GM12875 (cell line): ENCODE data around the gene CX3CR1.
A peak's percentile ranks its signal among the peaks of the same experiment; 100 is the strongest.

Experiments used
- H3K4me3 ChIP-seq: one replicate; pipeline ENCODE4 v1.5.1; 2011; ENCODE audit warnings: low read depth, low read length, control low read depth
- TF ChIP-seq, protein P1 (sequence below): IDR thresholded peaks from 2 replicates; pipeline ENCODE4 v1.5.1; 2011; ENCODE audit warnings: low read depth, mild to moderate bottlenecking, control low read depth, inconsistent platforms, low read length, moderate library complexity, borderline replicate concordance; ENCODE audit not compliant: insufficient read depth

CX3CR1 gene

DNA sequence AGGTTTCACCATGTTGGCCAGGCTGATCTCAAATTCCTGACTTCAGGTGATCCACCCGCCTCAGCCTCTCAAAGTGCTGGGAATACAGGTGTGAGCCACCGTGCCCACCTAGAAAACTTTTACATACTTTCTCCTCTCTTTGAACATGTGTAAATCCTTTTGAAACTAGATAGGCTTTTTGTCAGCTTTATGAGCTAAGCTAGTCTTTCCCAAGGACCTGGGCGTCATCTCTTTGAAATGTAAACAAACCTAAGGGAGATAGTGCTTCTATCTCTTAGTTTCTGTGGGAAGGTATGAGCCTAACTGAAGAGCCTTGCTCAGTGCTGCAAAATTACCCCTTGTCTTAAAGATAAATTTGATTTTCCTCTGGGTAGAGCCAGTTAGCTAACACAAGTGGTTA lies 4.8 kb downstream of the CX3CR1 start:
- TF ChIP-seq, protein P1, sequence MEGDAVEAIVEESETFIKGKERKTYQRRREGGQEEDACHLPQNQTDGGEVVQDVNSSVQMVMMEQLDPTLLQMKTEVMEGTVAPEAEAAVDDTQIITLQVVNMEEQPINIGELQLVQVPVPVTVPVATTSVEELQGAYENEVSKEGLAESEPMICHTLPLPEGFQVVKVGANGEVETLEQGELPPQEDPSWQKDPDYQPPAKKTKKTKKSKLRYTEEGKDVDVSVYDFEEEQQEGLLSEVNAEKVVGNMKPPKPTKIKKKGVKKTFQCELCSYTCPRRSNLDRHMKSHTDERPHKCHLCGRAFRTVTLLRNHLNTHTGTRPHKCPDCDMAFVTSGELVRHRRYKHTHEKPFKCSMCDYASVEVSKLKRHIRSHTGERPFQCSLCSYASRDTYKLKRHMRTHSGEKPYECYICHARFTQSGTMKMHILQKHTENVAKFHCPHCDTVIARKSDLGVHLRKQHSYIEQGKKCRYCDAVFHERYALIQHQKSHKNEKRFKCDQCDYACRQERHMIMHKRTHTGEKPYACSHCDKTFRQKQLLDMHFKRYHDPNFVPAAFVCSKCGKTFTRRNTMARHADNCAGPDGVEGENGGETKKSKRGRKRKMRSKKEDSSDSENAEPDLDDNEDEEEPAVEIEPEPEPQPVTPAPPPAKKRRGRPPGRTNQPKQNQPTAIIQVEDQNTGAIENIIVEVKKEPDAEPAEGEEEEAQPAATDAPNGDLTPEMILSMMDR: no peak
- H3K4me3 ChIP-seq: no peak overlapping the region

DNA sequence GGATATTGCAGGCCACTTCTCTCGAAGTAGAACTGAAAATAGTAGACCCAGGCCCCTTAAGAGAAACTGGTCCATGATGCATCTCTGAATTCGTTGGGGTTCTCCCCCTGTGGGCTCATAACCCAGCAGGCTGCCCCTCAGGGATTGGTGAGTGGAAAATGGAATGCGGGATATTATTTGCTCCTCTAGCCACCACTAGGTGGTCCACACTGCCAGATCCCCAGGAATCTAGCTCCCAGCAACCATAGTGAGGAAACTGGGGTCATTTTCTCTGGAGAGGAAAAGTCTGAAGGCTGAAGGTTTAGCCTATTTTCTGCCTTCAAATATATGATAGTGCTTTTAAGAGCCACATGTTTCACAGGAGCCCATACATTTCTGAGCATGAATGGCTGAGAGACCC lies 6.7 kb downstream of the CX3CR1 start:
- H3K4me3 ChIP-seq: no peak overlapping the region
- TF ChIP-seq, protein P1: 0 out of 2 replicates have a peak, but pooled peaks have one; percentile 2

DNA sequence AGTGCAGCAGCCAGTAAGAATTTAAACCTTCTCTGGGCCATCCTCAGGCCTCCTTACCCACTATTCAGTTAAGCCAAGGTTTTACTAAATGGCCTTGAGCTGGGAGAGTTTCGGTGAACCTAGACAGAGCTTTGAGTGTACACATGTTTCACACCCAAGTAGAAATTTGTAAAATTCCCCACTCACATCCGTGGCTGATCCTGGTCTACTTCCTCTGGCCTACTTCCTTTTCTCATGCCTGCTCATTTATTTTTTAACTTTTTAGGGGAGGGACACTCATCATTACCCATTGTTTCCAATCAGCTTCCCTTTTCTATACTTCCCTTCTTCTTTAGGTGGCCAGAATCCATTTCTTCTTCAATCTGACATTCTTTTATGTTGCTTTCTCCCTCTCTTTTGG lies 7.6 kb downstream of the CX3CR1 start:
- H3K4me3 ChIP-seq: no peak overlapping the region
- TF ChIP-seq, protein P1: no peak

DNA sequence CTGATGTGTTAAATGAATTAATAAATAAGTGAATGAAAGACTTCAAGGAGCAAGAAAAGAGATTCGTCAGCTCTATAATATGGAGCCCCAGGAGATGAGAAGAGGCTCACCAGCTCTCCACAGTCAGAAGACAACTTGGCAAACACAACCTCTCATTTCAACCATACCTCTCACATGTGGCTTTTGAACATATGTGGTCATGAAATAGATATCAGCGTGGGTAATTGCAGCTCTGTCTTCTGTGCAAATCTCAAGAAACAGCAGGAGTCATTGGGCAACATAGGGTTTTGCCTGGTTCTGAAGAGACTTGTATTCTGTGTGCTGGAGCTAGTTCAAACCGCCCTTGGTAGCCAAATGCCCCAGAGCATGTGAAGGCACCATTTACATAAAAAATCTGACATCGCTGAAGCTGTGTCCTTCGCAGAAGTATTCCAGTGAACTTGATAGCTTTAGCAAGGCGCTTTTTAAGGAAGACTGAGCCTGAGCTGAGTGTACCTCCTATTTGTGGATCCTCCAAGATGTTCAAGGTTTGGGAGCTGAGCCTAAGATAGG lies 8.4 kb downstream of the CX3CR1 start:
- H3K4me3 ChIP-seq: no peak overlapping the region
- TF ChIP-seq, protein P1: no peak

DNA sequence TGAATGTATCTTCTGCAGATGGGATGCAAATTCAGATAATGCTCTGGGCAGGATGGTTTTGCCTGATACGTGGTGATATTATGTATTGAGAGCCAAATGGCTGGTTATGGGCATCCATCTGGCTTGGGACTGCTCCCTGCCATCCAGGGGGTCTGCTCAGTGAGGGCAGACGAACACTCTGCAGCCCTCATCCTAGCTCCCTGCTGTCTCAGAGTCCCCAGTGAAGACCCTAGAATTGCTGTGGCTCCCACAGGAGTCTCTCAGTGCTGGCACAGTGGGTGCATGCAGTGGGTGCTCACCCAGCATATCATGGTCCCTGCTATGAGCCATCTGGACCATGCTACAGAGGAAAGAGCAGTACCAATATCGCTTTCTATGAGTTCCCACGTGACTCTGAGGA lies 10.3 kb downstream of the CX3CR1 start:
- no peak overlapping the region for H3K4me3 ChIP-seq
- TF ChIP-seq, protein P1: no peak

DNA sequence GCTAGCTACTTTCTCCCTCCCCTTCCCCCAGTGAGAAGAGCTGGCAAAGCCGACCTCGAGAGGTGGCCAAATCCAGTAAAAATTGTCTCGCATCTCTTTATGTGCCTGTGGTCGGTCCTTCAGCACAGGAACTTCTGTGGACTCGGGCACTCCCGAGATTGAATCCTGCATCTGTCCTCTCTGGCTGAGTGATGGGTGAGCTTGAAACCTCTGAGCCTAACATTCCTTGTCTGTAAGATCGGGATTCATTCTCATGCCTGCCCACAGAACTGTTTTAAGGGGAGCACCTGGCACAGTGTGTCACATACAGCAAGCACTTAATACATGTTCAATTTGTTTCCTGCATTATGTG lies 11.3 kb downstream of the CX3CR1 start:
- TF ChIP-seq, protein P1: no peak
- no peak overlapping the region for H3K4me3 ChIP-seq

DNA sequence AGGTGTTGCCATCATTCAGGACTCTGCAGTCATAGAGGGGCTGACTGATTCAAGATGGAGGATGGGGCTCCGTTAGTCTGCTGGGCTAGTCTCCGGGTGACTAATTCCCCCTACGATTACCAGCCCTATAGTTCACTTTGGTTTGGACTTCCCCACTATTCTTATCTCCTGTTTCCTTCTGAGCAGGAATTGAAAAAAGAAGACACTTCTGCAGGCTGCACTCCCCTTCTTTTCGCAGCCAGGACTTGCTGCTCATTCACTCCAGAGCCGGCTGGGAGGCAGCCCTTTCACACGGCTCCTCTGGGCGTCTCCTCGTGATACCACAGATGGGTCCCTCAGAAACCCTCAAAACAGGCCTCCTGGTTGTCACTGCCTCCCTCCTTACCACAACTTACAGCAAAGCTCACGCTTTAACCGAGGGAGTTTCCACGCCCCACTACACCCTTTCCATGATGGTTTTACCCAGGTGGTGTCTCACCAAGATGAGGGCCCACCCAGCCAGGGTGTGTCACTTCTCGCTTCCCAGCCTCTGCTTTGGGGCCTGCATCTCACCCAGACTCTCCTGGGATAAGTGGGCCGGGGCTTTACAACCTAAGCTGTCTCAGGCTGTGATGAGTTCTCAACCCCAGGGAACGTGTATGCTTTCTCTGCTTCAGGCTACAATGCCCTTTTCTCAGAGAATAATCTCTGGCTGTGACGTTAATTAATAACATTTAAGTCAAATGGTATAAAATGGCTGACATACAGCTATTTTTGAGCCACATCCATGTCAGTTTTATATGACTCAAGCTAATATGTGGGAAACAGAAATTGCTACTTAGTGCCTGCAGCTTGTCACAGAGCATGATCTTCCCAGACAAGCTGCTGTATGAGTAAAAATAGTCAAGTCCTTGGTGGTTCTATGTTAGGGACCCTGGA lies 11.9 kb downstream of the CX3CR1 start:
- TF ChIP-seq, protein P1: no peak
- no peak overlapping the region for H3K4me3 ChIP-seq
